HepG2 (cell line): ENCODE measurements around the gene FAM120B. TPM values are rescaled to one million over a fixed set of nuclear protein-coding genes. Genes with fewer than 3 reads are reported as not detected.

ENCODE experiments used
- ADNP ChIP-seq: sonication (generic); formaldehyde crosslinking; IDR thresholded peaks from 2 replicates; pipeline ENCODE4 v1.4.0; 2020; ENCODE audit warnings: missing genetic modification reagents
- ATAD3A ChIP-seq: sonication (generic); formaldehyde crosslinking; IDR thresholded peaks from 2 replicates; pipeline ENCODE4 v1.4.0; 2020; ENCODE audit warnings: missing genetic modification reagents
- CHCHD3 ChIP-seq: sonication (generic); formaldehyde crosslinking; IDR thresholded peaks from 2 replicates; pipeline ENCODE4 v1.8.0; 2022; ENCODE audit warnings: mild to moderate bottlenecking, missing genetic modification reagents, moderate library complexity
- CREBL2 ChIP-seq: sonication (generic); formaldehyde crosslinking; IDR thresholded peaks from 2 replicates; pipeline ENCODE4 v1.8.1; 2023; ENCODE audit warnings: missing genetic modification reagents, mild to moderate bottlenecking, borderline replicate concordance
- CSRNP1 ChIP-seq: sonication (generic); formaldehyde crosslinking; IDR thresholded peaks from 2 replicates; pipeline ENCODE4 v1.8.1; 2023; ENCODE audit warnings: mild to moderate bottlenecking, missing genetic modification reagents
- ERF ChIP-seq: IDR thresholded peaks from 2 replicates; pipeline ENCODE4 v1.6.1; 2018; ENCODE audit warnings: missing biosample characterization, missing genetic modification reagents
- FOXK2 ChIP-seq: fragments of 450-650 bp; IDR thresholded peaks from 2 replicates; pipeline ENCODE4 v1.6.1; 2016
- FUBP1 ChIP-seq: sonication (generic); formaldehyde crosslinking; IDR thresholded peaks from 2 replicates; pipeline ENCODE4 v1.5.1; 2020; ENCODE audit warnings: missing genetic modification reagents, mild to moderate bottlenecking, borderline replicate concordance
- HNRNPLL ChIP-seq: fragments of 200-400 bp; formaldehyde crosslinking; IDR thresholded peaks from 2 replicates; pipeline ENCODE4 v1.6.1; 2017; ENCODE audit warnings: mild to moderate bottlenecking, low read depth, low read length; ENCODE audit not compliant: poor library complexity, severe bottlenecking
- JDP2 ChIP-seq: sonication (generic); formaldehyde crosslinking; IDR thresholded peaks from 2 replicates; pipeline ENCODE4 v1.8.1; 2022; ENCODE audit warnings: missing genetic modification reagents, borderline replicate concordance
- KAT2B ChIP-seq: fragments of 150-350 bp; IDR thresholded peaks from 2 replicates; pipeline ENCODE4 v1.6.1; 2014; ENCODE audit warnings: low read depth, low read length, borderline replicate concordance
- MED13 ChIP-seq: sonication (generic); formaldehyde crosslinking; IDR thresholded peaks from 2 replicates; pipeline ENCODE4 v1.5.0; 2020; ENCODE audit warnings: missing genetic modification reagents
- MEF2D ChIP-seq: sonication (generic); formaldehyde crosslinking; IDR thresholded peaks from 2 replicates; pipeline ENCODE4 v1.5.1; 2020; ENCODE audit warnings: mild to moderate bottlenecking, missing genetic modification reagents
- PREB ChIP-seq: sonication (generic); formaldehyde crosslinking; IDR thresholded peaks from 2 replicates; pipeline ENCODE4 v1.4.0; 2020; ENCODE audit warnings: missing genetic modification reagents
- SMC3 ChIP-seq: IDR thresholded peaks from 2 replicates; pipeline ENCODE4 v1.6.1; 2011; ENCODE audit warnings: low read length, improper control_type of control experiment
- ZNF160 ChIP-seq: sonication (generic); formaldehyde crosslinking; IDR thresholded peaks from 2 replicates; pipeline ENCODE4 v1.8.0; 2022; ENCODE audit warnings: mild to moderate bottlenecking, inconsistent platforms, missing genetic modification reagents
- ZNF281 ChIP-seq: sonication (generic); formaldehyde crosslinking; IDR thresholded peaks from 2 replicates; pipeline ENCODE4 v1.4.0; 2020; ENCODE audit warnings: missing genetic modification reagents, borderline replicate concordance
- ZNF335 ChIP-seq: sonication (generic); formaldehyde crosslinking; IDR thresholded peaks from 2 replicates; pipeline ENCODE4 v1.4.0; 2020; ENCODE audit warnings: missing genetic modification reagents
- polyA plus RNA-seq, 8 experiments: library from polyadenylated mRNA; depleted of rRNA in 3 of 8; stranded (reverse) in 7 of 8; unstranded in 1 of 8; fragments of >200 nt; fragmentation: Illumina TruSeq in 4 of 8; extraction: Trizol in 4 of 8; gene quantifications; 2 replicates each; pipeline versions ENCODE4 v1.2.1 to v1.2.3, GENCODE V29; 2011 to 2016; ENCODE audit warnings: low read depth in 4 of 8, missing spikeins in 1 of 8, mixed read lengths in 1 of 8; ENCODE audit not compliant: insufficient read depth in 1 of 8
- total RNA-seq, 5 experiments: library from RNA; depleted of rRNA; stranded (reverse); fragments of >200 nt; fragmentation: Illumina TruSeq; extraction: Trizol; gene quantifications; 2 replicates each; pipeline ENCODE4 v1.2.3, GENCODE V29; 2016; ENCODE audit warnings: low read depth in 1 of 5

Gene FAM120B
- total and polyA plus RNA-seq, 2 of the 13 experiments (the other 11 are each of a cell fraction or from before 2014, with no cell fraction given): 9.2 to 10.7 TPM

GRCh38 chr6:170306324-170307079 is at the start of gene FAM120B (continued):
- TF ChIP-seq CSRNP1 (CRISPR knock-in tag): peak; percentile 93; the same call in 1 of the 2 replicates
- no peak for TF ChIP-seq KAT2B
- no peak for TF ChIP-seq ZNF281
- TF ChIP-seq ZNF335: no peak
- TF ChIP-seq MED13 (CRISPR knock-in tag): peak; percentile 49; the same call in 1 of the 2 replicates
- peak; percentile 97 for TF ChIP-seq ERF (CRISPR knock-in tag)
- TF ChIP-seq CHCHD3: peak; percentile 71; the same call in 1 of the 2 replicates
- TF ChIP-seq HNRNPLL: peak; percentile 96
- TF ChIP-seq ATAD3A (CRISPR knock-in tag): no peak; the same call in 1 of the 2 replicates
- no peak; the same call in 1 of the 2 replicates for TF ChIP-seq JDP2 (CRISPR knock-in tag)
- no peak for TF ChIP-seq SMC3
- TF ChIP-seq CREBL2 (CRISPR knock-in tag): peak; percentile 87; the same call in 1 of the 2 replicates
- TF ChIP-seq PREB (CRISPR knock-in tag): peak; percentile 84; the same call in 1 of the 2 replicates
- peak; percentile 76 for TF ChIP-seq MEF2D (CRISPR knock-in tag)
- peak; percentile 66; the same call in 1 of the 2 replicates for TF ChIP-seq ZNF160 (CRISPR knock-in tag)
- TF ChIP-seq FOXK2: no peak
- no peak for TF ChIP-seq ADNP (CRISPR knock-in tag)
- no peak for TF ChIP-seq FUBP1 (CRISPR knock-in tag)
